BLaER1 treated with 17β-estradiol and CSF1 and Interleukin-3, amounts not matched to agents 10 nM and 100 nM (cell line): ENCODE measurements around the gene NOS1AP.
A peak's percentile ranks its signal among the peaks of the same experiment; 100 is the strongest.

Experiments used
- H3K27ac ChIP-seq, 11 experiments: shearing (Covaris generic); formaldehyde crosslinking; 2 replicates each; pipeline ENCODE4 v1.8.1; 2022
- H3K27me3 ChIP-seq, 11 experiments: shearing (Covaris generic); formaldehyde crosslinking; 2 replicates each; pipeline ENCODE4 v1.8.1; 2022
- H3K36me3 ChIP-seq, 11 experiments: shearing (Covaris generic); formaldehyde crosslinking; 2 replicates each; pipeline ENCODE4 v1.8.1; 2022
- H3K4me1 ChIP-seq, 10 experiments: shearing (Covaris generic); formaldehyde crosslinking; 2 replicates each; pipeline ENCODE4 v1.8.1; 2022
- H3K4me2 ChIP-seq, 11 experiments: shearing (Covaris generic); formaldehyde crosslinking; 2 replicates each; pipeline ENCODE4 v1.8.1; 2022
- H3K4me3 ChIP-seq, 10 experiments: shearing (Covaris generic); formaldehyde crosslinking; 2 replicates each; pipeline ENCODE4 v1.8.1; 2022
- H3K9ac ChIP-seq, 11 experiments: shearing (Covaris generic); formaldehyde crosslinking; 2 replicates each; pipeline ENCODE4 v1.8.1; 2022
- H3K9me3 ChIP-seq, 11 experiments: shearing (Covaris generic); formaldehyde crosslinking; replicated peaks in 1 of 11; 2 replicates each; pipeline ENCODE4 v1.8.1; 2022
- H4K20me1 ChIP-seq, 11 experiments: shearing (Covaris generic); formaldehyde crosslinking; 2 replicates each; pipeline ENCODE4 v1.8.1; 2022
- Cebpa-rat ChIP-seq, 11 experiments: shearing (Covaris generic); IDR thresholded peaks; 2 replicates each; pipeline ENCODE4 v1.8.1; 2022

The NOS1AP gene

DNA sequence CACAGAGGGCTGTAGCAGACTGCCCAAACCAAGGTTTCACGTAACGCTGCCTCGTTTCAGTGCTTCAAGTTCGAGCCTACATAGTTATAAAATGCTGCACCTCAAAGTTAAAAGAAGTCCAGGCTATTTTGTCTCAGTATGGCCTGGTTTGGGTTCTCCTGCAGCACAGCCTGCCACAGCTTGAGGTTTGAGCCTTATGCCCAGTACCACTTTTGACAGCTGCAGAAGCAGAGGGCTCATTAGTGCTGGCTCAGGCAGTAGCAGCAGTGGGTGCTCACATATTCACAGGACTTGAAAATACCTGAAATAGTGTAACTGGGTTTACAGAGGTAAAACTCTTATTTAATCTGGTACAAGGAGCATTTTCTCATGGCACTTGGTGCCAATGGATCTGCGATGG lies 291.9 kb downstream of the NOS1AP start:
- Histone ChIP-seq H3K4me3 (no peak overlapping the region), H3K9ac (no peak overlapping the region), H3K36me3 (no peaks in the 10 kb centered on the region), H3K27me3 (no peaks in the 10 kb centered on the region), H3K9me3 (no peaks in the 10 kb centered on the region), H4K20me1 (no peaks in the 10 kb centered on the region), H3K4me2 (peak overlapping the region in 2 of 11 experiments; percentile 1 to 2; a peak in 1 of 22 replicates), H3K4me1 (peaks cover 0 to 5% (median 0%) of the 10 kb centered on the region in 10 experiments; a peak in 3 of 20 replicates), H3K27ac (no peak overlapping the region)
- TF ChIP-seq Cebpa-rat (IDR thresholded peaks at IDR 0.05) = no peak

DNA sequence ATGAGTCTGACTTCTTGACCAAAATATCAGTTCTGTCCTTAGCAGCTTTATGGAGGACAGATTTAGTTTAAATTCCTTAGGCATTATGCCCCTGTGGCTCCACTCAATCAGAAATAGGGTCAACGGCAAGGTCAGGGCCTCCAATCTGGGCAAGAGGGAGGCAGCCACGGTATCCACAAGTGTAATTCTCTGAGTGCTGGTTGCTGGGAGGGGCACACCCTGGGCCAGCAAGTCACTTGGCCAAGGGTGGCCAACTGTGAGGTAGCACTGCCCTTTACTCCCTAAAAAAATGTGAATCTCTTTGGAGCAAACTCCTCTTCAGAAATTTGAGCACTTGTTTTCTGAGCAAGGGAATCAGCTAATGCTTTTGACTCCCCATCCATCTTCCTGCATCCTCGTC lies 294.3 kb downstream of the NOS1AP start:
- Histone ChIP-seq H3K4me2 (no peak overlapping the region), H3K4me3 (no peak overlapping the region), H3K9ac (no peak overlapping the region), H3K4me1 (peaks cover 0 to 5% (median 0%) of the 10 kb centered on the region in 10 experiments; a peak in 3 of 20 replicates), H3K36me3 (no peaks in the 10 kb centered on the region), H3K9me3 (no peaks in the 10 kb centered on the region), H4K20me1 (no peaks in the 10 kb centered on the region), H3K27ac (no peak overlapping the region), H3K27me3 (no peaks in the 10 kb centered on the region)
- TF ChIP-seq Cebpa-rat (IDR thresholded peaks at IDR 0.05) = no peak

DNA sequence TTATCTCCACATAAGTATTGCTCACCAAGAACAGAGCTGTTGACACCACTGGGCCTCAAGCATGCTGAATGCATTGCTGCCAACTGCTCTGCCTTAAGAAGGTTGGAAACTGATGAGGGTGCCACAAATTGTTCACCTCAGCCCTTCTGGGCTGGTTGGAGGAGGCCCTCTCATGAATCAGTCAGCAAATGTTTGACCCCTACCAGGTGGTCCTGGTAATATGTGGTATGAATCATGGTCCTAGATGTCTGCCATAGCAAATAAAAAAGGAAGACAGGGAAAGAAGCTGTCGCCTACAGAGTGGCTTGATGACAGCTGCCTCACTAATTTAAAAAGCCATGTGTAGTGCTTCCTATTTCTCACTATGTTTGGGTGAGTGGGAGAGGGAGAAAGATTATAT lies 295.0 kb downstream of the NOS1AP start:
- Histone ChIP-seq H3K4me2 (no peak overlapping the region), H3K27ac (no peak overlapping the region), H3K36me3 (no peaks in the 10 kb centered on the region), H3K4me3 (no peak overlapping the region), H3K4me1 (peaks cover 0 to 5% (median 0%) of the 10 kb centered on the region in 10 experiments; a peak in 3 of 20 replicates), H3K27me3 (no peaks in the 10 kb centered on the region), H3K9me3 (no peaks in the 10 kb centered on the region), H3K9ac (no peak overlapping the region), H4K20me1 (no peaks in the 10 kb centered on the region)
- TF ChIP-seq Cebpa-rat (IDR thresholded peaks at IDR 0.05) = no peak

GRCh38 chr1:162365284-162366020 lies 296.0 kb downstream of the NOS1AP start:
- H3K9ac ChIP-seq = no peak overlapping the region
- no peaks in the 10 kb centered on the region for H4K20me1 ChIP-seq
- no peak for TF ChIP-seq Cebpa-rat (IDR thresholded peaks at IDR 0.05)
- no peaks in the 10 kb centered on the region for H3K27me3 ChIP-seq
- peaks cover 0 to 5% (median 0%) of the 10 kb centered on the region in 10 experiments; a peak in 3 of 20 replicates for H3K4me1 ChIP-seq
- no peaks in the 10 kb centered on the region for H3K36me3 ChIP-seq
- H3K9me3 ChIP-seq = no peaks in the 10 kb centered on the region
- no peak overlapping the region for H3K27ac ChIP-seq
- H3K4me3 ChIP-seq = no peak overlapping the region
- no peak overlapping the region for H3K4me2 ChIP-seq

- Histone ChIP-seq H3K4me1 (peaks cover 0 to 5% (median 0%) of the 10 kb centered on the region in 10 experiments; a peak in 3 of 20 replicates), H3K4me3 (no peak overlapping the region), H3K9me3 (no peaks in the 10 kb centered on the region), H3K9ac (no peak overlapping the region), H4K20me1 (no peaks in the 10 kb centered on the region), H3K36me3 (no peaks in the 10 kb centered on the region), H3K27me3 (no peaks in the 10 kb centered on the region), H3K27ac (no peak overlapping the region), H3K4me2 (no peak overlapping the region)
- no peak for TF ChIP-seq Cebpa-rat (IDR thresholded peaks at IDR 0.05)
These were observed 296.7 kb downstream of the NOS1AP start for GRCh38 chr1:162366149-162366548.

GRCh38 chr1:162366671-162367070 lies 297.2 kb downstream of the NOS1AP start:
- Histone ChIP-seq H3K36me3 (no peaks in the 10 kb centered on the region), H3K27ac (no peak overlapping the region), H3K4me1 (peaks cover 0 to 3% (median 0%) of the 10 kb centered on the region in 10 experiments; a peak in 4 of 20 replicates), H3K27me3 (no peaks in the 10 kb centered on the region), H3K9ac (no peak overlapping the region), H3K4me2 (no peak overlapping the region), H4K20me1 (no peaks in the 10 kb centered on the region), H3K4me3 (no peak overlapping the region), H3K9me3 (no peaks in the 10 kb centered on the region)
- no peak for TF ChIP-seq Cebpa-rat (IDR thresholded peaks at IDR 0.05)

DNA sequence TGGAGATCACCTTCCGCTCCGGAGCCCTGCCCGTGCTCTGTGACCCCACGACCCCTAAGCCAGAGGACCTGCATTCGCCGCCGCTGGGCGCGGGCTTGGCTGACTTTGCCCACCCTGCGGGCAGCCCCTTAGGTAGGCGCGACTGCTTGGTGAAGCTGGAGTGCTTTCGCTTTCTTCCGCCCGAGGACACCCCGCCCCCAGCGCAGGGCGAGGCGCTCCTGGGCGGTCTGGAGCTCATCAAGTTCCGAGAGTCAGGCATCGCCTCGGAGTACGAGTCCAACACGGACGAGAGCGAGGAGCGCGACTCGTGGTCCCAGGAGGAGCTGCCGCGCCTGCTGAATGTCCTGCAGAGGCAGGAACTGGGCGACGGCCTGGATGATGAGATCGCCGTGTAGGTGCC lies 297.6 kb downstream of the NOS1AP start:
- H3K27ac ChIP-seq = no peak overlapping the region
- H3K27me3 ChIP-seq = no peaks in the 10 kb centered on the region
- H3K9ac ChIP-seq = no peak overlapping the region
- TF ChIP-seq Cebpa-rat (IDR thresholded peaks at IDR 0.05) = no peak
- no peaks in the 10 kb centered on the region for H3K36me3 ChIP-seq
- H4K20me1 ChIP-seq = no peaks in the 10 kb centered on the region
- peaks cover 0 to 4% (median under 1%) of the 10 kb centered on the region in 10 experiments; a peak in 8 of 20 replicates for H3K4me1 ChIP-seq
- H3K9me3 ChIP-seq = no peaks in the 10 kb centered on the region
- no peak overlapping the region for H3K4me2 ChIP-seq
- H3K4me3 ChIP-seq = no peak overlapping the region

GRCh38 chr1:162367772-162368171 lies 298.3 kb downstream of the NOS1AP start:
- no peaks in the 10 kb centered on the region for H3K9me3 ChIP-seq
- H3K36me3 ChIP-seq = no peaks in the 10 kb centered on the region
- no peak overlapping the region for H3K9ac ChIP-seq
- peaks cover 0 to 11% (median 7%) of the 10 kb centered on the region in 10 experiments; a peak in 9 of 20 replicates for H3K4me1 ChIP-seq
- H3K4me3 ChIP-seq = no peak overlapping the region
- no peaks in the 10 kb centered on the region for H3K27me3 ChIP-seq
- H4K20me1 ChIP-seq = no peaks in the 10 kb centered on the region
- H3K27ac ChIP-seq = no peak overlapping the region
- TF ChIP-seq Cebpa-rat (IDR thresholded peaks at IDR 0.05) = no peak
- H3K4me2 ChIP-seq = no peak overlapping the region

DNA sequence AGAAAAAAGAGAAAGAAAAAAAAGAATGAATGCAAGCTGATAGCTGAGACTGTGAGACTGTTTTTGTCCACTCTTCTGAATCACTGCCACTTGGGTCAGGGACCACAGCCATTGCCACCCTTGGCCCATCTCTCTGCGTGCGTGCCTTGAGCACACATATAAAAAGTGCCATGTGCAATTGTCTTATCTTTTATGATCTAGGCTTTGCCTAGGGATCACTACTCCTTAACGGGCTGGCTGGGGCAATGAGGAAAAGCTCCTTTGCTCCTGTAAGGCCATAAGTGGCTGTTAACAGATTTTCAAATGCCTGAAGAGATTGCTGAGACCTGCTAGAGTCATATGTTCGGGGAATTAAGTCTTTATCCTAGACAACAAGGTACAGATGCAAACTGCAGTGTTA lies 299.0 kb downstream of the NOS1AP start:
- Histone ChIP-seq H4K20me1 (no peaks in the 10 kb centered on the region), H3K36me3 (no peaks in the 10 kb centered on the region), H3K9ac (no peak overlapping the region), H3K9me3 (no peaks in the 10 kb centered on the region), H3K27me3 (no peaks in the 10 kb centered on the region), H3K4me3 (no peak overlapping the region), H3K4me1 (peaks cover 0 to 13% (median 10%) of the 10 kb centered on the region in 10 experiments; a peak in 9 of 20 replicates), H3K4me2 (no peak overlapping the region), H3K27ac (no peak overlapping the region)
- no peak for TF ChIP-seq Cebpa-rat (IDR thresholded peaks at IDR 0.05)

DNA sequence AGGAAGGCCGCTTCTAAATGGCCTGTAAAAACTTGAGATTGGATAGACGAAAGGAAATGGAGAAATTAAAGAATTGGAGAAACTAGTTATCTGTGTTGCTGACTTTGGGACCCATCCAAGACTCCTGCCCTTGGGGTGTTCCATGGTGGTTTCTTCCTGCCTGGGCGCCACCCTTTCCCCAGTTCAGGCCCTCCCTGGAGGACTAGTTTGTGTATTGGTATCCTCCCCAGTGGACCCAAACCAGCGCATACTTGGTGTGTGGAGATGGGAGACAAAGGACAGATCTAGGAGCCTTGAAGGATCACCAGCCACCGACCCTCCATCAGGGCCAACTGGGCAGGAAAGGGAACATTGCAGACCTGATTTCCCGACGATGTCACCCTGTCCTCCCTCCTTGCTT lies 300.1 kb downstream of the NOS1AP start:
- Histone ChIP-seq H3K4me2 (no peak overlapping the region), H3K4me1 (peaks cover 0 to 20% (median 11%) of the 10 kb centered on the region in 10 experiments; a peak in 9 of 20 replicates), H3K9ac (no peak overlapping the region), H4K20me1 (no peaks in the 10 kb centered on the region), H3K9me3 (no peaks in the 10 kb centered on the region), H3K36me3 (no peaks in the 10 kb centered on the region), H3K27ac (no peak overlapping the region), H3K27me3 (no peaks in the 10 kb centered on the region), H3K4me3 (no peak overlapping the region)
- TF ChIP-seq Cebpa-rat (IDR thresholded peaks at IDR 0.05) = no peak
